Measurements from ENCODE around the gene NIF3L1. TPM values are rescaled to one million over a fixed set of nuclear protein-coding genes. Genes with fewer than 3 reads are reported as not detected.

NIF3L1 gene
- 37.2 to 38.5 TPM (median 37.6 TPM) in 5 replicates for total RNA-seq (2022; extraction: Qiagen RNA extraction)

DNA sequence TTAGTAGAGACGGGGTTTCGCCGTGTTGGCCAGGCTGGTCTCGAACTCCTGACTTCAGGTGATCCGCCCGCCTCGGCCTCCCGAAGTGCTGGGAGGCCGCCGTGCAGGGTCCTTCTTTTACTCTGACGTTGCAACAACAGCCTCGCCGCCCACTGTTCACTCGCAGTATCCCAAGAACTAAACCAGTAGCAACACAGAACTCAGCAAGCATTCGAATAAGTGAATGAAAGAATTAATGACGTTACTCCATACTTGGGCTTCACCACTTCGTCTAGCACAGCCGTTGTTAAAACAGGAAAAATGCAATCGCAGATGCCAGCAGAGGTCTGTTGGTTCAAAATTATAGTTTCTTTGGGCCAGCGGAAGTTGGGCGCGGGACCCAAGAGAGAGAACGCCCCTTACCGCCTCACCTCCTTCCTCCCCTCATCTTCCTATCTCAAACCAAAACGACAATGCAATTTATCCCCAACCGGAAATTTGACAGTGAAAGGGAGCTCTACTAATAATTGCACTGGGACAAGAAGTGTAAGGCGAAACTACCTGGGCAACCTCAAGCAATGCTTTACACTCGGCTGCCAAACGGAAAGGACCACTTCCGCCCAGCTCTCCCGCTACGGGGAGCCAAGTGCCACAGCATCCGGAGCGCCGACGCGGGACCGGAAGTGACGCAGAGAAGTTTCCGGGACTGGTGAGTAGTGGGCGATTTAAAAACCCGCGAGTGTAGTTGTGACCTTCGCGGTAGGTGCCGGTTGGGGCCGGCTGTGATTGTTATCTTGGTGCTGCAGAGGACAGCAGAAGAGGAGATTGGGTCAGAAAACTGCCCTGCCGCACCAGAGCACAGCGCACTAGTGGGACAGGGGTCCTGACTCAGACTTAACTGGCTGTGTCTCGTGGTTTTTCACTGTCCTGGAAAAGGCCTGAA, at the start of gene NIF3L1, which contains the start of gene PPIL3:
Gene NIF3L1, plus strand, starts transcription at position 668 of the 922 bp plus-strand sequence. CDS start 2,573 bp downstream, outside the sequence.
Gene PPIL3, minus strand, starts transcription at position 374 of the 922 bp plus-strand sequence. CDS start 1,462 bp downstream, outside the sequence.

GRCh38 chr2:200864176-200865034, 24.8 kb upstream of the NIF3L1 start, which contains the start of gene CLK1:
Gene CLK1 (minus strand): TSS chr2:200864658. CDS start chr2:200861862, 2,796 bp downstream.

Other genes with a start within 250 kb of the NIF3L1 start
- 375 to 639 TPM (median 503 TPM) in 5 replicates for gene BZW1, start 77.5 kb upstream of the NIF3L1 start, total RNA-seq (2022; extraction: Qiagen RNA extraction)
- 29.4 to 35.5 TPM (median 32.8 TPM) in 5 replicates for gene CLK1, start 24.7 kb upstream of the NIF3L1 start, total RNA-seq (2022; extraction: Qiagen RNA extraction)
- 21.2 to 25.8 TPM (median 24.3 TPM) in 5 replicates for gene PPIL3, start 294 bp upstream of the NIF3L1 start, total RNA-seq (2022; extraction: Qiagen RNA extraction)
- gene ORC2, start 74.3 kb downstream of the NIF3L1 start, total RNA-seq (2022; extraction: Qiagen RNA extraction), result 12.3 to 17.0 TPM (median 13.4 TPM) in 5 replicates
- gene HYCC2, start 182.3 kb downstream of the NIF3L1 start, total RNA-seq (2022; extraction: Qiagen RNA extraction), result 3.0 to 7.4 TPM (median 5.4 TPM) in 5 replicates
- 121 to 189 TPM (median 125 TPM) in 5 replicates for gene NDUFB3, start 182.6 kb downstream of the NIF3L1 start, total RNA-seq (2022; extraction: Qiagen RNA extraction)
- 87.4 to 118 TPM (median 99.9 TPM) in 5 replicates for gene CFLAR, start 226.8 kb downstream of the NIF3L1 start, total RNA-seq (2022; extraction: Qiagen RNA extraction)

Measured in A549 treated with dexamethasone at 1 μM for 4 hours (cell line).